Erythroblast (primary cell): ENCODE measurements around the gene AP5Z1.
"Not testable (repeated sequence)": the region's sequence is repeated elsewhere in the genome, so short reads cannot be mapped to it uniquely, and the experiment has no call there.

Experiments used
- DNase-seq, 2 experiments: peaks; one replicate each; lab custom pipeline; 2025; lab: John Stamatoyannopoulos, UW
- GATA1 ChIP-seq: IDR thresholded peaks from 2 replicates; pipeline ENCODE4 v1.6.1; 2011; ENCODE audit warnings: low read depth, mild to moderate bottlenecking, control low read depth, low read length, moderate library complexity
- POLR2A ChIP-seq: IDR thresholded peaks from 2 replicates; pipeline ENCODE4 v1.6.1; 2011; ENCODE audit warnings: mild to moderate bottlenecking, low read length

The AP5Z1 gene

DNA sequence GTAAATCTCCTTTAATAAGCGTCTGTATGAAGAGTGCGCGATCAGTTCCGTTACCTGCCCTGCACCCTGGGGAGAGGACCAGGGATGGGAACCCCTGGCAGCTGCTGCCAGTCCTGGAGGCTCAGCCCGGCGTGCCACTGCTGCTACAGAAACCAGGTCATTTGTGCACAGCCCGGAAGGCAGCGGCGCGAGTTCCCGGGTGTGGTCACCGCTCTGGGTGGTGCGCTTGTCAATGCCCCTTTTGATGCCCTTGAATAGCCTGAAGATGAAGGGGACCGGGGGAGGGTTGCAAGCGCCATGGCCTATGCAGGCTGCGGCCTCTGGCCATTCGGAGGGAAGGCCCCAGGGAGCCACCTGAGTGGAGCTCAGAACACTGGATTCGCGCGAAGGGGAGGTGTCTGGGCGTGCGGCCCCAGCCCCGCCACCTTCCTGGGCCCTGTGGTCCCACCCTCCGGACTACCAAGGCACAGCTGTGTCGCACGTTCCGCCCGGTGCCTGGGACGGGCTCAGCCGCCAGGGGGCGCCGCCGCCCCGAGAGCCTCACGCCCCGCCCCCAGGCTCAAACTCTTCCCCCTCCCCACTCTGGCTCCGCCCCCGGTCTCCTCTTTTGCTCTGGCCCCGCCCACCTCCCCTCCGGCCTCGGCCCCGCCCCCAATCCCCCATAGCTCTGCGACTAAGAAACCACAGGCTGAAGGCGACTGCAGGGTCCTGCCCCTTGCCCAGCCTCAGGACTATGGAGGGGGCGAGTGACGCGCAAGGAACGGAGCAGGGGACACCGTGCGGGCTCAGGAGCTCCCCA is 16.5 kb downstream of the AP5Z1 start:
- peak; percentile 81 to 88 for DNase-seq
- TF ChIP-seq GATA1 = no peak
- no peak for TF ChIP-seq POLR2A

DNA sequence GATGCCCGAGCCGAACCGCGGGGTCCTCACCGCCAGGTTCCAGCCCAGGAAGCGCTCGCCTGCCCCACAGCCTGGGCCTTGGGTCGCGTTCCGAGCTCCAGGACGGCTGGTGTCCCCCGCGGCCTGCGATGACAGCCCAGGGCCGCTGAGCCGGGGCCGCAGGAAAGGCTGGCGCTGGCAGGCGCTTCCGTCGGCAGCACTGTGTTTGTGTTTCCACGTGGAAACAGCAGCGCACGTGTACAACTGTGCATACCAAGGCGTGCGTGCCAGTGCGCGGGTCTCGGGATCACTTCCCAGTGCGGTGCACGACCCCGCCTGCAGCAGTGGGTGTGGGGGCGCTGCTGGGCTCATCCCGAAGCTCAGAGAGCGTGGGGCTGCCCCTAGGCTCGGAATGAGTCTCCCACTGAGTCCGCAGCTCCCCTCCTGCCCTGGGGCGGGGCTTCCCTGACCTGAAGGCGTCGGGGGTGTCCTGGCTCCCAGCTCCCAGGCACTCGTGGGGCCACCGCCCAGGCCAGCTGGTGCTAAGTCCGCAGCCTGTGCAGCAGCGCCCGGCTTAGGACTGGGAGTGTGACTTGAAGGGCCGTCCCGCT is 17.2 kb downstream of the AP5Z1 start:
- no peak for DNase-seq
- TF ChIP-seq POLR2A = no peak
- TF ChIP-seq GATA1 = no peak

DNA sequence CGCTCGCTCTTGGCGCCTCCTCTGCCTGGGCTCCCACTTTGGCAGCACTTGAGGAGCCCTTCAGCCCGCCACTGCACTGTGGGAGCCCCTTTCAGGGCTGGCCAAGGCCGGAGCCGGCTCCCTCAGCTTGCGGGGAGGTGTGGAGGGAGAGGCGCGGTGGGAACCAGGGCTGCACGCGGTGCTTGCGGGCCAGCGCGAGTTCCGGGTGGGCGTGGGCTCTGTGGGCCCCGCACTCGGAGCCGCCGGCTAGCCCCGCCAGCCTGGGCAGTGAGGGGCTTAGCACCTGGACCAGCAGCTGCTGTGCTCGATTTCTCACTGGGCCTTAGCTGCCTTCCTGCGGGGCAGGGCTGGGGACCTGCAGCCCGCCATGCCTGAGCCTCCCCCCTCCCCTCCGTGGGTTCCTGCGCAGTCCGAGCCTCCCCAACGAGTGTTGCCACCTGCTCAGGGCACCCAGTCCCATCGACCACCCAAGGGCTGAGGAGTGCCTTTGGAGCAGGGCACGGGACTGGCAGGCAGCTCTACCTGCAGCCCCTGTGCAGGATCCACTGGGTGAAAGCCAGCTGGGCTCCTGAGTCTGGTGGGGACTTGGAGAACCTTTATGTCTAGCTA is 18.1 kb downstream of the AP5Z1 start:
- DNase-seq = not testable (repeated sequence)

DNA sequence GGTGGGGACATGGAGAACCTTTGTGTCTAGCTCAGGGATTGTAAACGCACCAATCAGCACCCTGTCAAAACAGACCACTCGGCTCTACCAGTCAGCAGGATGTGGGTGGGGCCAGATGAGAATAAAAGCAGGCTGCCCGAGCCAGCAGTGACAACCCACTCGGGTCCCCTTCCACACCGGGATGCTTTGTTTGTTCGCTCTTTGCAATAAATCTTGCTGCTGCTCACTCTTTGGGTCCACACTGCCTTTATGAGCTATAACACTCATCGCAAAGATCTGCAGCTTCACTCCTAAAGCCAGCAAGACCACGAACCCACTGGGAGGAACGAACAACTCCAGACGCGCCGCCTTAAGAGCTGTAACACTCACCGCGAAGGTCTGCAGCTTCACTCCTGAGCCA is 18.7 kb downstream of the AP5Z1 start:
- DNase-seq = not testable (repeated sequence)

DNA sequence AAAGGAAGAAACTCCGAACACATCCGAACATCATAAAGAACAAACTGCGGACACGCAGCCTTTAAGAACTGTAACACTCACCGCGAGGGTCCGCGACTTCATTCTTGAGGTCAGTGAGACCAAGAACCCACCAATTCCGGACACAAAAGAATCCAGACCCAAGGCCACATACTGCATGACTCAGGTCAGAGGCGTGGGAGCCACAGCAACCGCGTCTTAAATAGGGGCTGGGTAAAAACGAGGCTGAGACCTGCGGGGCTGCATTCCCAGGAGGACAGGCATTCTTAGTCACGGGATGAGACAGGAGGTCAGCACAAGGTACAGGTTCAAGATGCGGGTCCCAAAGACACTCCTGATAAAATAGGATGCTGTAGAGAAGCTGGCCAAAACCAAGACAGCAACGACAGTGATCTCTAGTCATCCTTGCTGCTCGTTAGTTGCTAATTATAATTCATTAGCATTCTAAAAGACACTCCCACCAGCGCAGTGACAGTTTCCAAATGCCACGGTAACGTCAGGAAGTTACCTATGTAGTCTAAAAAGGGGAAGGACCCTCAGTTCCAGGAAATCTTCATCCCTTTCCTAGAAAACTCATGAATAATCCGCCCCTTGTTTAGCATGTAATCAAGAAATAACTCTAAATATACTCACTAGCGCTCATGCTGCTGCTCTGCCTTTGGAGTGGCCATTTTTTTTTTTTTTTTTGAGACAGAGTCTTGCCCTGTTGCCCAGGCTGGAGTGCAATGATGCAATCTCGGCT is 19.3 kb downstream of the AP5Z1 start:
- no peak for TF ChIP-seq GATA1
- no peak for DNase-seq

DNA sequence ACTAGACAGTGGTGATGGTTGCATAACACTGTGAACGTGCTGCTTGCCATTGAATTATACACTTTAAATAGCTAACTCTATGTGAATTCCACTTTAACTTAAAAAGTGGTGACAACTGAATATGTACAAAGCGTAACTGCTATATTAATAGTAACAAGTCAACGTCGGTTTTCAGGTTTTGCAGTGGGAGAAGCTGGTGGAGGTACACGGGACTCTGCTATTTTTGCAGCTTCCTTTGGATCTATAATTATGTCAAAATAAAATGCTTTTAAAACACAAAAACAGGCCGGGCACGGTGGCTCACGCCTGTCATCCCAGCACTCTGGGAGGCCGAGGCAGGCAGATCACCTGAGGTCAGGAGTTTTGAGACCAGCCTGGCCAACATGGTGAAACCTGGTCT is 21.0 kb downstream of the AP5Z1 start:
- no peak for DNase-seq
- no peak for TF ChIP-seq POLR2A
- no peak for TF ChIP-seq GATA1

DNA sequence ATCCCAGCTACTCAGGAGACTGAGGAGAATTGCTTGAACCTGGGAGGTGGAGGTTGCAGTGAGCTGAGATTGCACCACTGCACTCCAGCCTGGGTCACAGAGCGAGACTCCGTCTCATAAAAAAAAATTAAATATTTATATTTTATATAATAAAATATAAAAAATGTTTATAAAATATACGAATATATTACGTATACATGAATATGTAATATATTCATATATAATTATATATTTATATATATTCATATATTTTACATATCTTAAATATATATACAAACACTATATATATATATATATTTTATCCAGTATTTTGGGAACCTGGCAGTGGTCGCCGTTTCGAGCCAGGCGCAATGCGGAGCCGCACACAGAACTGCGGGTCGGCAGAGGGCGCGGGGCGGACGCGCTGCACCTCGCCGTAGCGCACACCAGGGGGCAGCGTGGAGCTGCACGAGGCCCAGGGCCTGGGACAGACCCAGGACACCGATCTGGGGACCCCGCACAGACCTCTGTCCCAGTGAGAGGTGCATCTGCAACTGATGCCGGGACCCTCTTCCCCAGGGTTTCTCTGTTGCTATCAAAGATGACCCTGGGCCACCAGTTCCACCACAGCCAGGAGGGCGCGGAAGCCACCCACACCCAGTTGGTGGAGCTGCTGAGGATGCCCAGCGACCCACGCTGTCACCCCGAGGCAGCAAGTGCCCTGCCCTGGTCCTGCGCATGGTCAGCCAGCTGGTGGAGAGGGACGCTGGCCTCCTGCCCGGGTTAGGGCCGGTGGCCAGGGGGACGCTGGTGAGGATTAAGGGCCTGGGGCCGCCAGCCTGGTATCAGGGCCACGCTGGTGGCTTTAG is 22.7 kb downstream of the AP5Z1 start:
- TF ChIP-seq POLR2A (no peak), GATA1 (no peak)
- DNase-seq = peak; percentile 66 to 78

DNA sequence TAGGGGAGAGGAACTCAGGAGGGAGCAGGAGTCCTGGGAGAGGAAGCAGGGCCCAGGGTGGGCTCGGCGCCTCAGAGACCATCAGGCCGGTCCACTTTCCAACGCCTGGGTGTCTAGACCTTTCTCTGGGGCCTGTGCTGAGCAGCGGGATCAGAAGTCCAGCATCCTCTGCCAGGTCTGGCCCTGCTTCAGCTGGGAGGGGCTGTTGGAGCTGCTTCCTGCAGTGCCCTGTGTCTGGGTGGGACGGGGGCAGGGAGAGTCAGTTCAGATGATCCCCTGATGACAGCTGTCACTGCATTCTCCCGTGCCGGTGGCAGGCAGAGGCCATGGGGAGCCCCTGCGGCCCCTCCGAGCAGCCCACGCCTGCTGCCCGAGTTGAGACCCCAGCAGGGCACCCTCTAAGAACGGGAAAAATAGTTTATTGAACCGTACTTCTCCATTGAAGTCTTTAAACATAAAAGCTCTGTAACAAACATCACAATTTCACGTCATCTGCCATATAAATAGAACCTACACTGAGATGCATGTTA is 23.3 kb downstream of the AP5Z1 start:
- TF ChIP-seq GATA1 (no peak), POLR2A (no peak)
- no peak for DNase-seq

DNA sequence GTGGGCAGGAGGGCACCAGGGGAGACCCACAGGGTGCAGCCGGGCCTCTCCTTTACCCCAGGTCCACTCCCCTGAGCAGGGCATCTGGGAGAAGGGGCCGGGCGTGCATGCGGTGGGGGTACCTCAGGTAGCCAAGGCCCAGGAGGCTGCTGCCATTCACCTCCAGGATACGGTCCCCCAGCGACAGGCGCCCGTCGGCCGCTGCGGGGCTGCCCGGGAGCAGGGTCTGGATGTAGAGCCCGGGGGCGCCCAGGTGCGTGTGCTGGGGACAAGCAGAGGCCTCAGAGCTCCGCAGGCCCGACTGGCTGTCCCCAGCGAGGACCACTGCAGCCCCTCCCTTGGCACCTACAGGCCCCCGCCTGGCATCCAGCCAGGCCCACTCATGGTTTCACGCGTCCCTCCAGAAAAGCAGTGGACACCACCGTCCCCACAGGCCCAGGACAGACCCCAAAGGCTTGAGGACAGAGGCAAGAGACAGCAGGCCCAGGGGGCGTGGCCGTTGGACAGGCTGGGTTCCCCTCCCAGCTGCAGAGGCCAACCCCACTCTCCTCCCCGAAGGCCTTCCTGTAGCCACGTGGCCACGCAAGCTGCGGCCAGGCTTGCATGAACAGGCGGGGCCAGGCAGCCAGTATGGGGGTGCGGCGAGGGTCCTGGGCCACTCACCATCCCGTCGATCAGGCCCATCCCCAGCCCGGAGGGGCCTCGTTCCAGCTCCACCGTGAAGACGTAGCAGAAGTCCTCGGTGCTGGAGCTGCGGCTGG is 24.3 kb downstream of the AP5Z1 start:
- peak in 1 of 2 experiments; percentile 20 for DNase-seq
- TF ChIP-seq GATA1 (no peak), POLR2A (no peak)

DNA sequence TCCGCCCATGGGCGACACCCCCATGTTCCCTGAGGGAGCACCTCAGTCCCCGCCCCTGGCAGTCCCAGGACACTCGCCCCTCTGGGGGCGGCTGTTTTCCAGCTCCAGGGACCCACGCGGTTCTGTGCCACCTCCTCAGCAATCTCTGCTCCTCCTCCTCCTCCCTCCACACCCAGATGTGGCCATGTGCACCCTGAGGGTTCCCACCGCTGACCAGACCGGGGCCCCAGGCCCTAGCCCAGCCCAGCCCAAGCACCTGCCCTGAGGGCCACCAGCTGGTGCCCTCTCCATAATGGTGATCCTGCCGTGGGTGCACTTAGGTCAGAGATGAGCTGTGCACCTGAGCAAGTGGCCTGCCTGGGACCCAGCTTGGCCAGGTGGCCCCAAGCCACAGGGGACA is 25.1 kb downstream of the AP5Z1 start:
- no peak for TF ChIP-seq POLR2A
- DNase-seq = no peak

DNA sequence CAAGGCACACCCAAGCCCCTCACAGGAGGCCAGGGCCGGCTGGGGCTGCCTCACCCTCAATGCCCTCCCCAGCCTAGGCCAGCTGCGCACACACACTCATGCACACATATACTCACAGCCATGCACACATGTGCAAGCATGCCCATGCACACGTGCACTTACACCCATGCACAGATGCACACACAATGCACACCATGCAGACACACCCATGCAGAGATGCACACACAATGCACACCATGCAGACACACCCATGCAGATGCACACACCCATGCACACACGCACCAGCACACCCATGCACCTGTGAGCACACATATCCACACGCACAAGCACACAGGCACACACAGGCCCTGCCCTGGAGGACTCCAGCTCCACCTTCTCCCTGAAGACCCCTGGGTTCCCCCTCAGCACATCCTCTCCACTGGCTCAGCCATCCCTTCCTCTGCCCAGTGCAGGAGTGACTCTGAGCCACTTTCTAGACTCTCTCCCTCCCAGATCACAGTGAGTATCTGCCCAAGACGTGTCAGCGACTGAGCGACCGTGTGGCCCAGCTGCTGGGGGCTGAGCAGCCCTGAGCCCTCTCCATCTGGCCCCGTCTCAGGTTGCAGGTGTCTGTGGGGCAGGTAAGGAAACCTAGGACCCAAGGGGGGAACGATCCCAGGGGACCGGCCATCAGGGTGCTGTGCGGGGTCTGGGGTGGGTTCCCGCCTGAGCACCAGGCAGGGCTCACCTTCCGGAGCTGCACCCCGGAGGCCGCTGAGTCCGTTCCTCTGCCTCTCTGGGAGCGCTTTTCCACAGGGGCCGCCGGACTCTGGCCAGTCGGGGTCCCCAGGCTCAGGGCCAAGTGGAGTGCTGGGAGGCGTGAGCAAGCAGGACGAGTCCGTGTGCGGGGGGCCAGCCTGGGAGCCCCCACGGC is 25.8 kb downstream of the AP5Z1 start:
- DNase-seq = no peak
- no peak for TF ChIP-seq POLR2A
- TF ChIP-seq GATA1 = no peak

DNA sequence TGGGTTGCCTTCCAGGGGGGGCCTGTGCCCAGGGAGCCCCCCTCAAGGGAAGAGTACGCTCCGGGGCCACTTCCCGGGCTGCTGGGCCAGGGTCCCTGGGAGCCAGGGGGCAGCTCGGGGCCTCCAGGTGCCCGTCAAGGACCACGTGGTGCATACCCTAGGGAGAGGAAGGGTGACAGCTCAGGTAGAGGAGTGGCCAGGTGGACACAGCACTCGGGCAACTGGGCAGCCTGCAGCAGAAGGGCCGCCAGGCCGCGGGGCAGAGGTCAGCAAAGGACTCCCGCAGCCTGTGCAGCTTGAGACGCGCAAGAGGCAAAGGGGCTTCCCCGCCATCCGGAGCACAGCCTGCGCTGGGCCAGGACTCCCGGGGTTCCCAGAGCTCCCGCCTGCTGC is 26.4 kb downstream of the AP5Z1 start:
- no peak for TF ChIP-seq POLR2A
- TF ChIP-seq GATA1 = no peak

DNA sequence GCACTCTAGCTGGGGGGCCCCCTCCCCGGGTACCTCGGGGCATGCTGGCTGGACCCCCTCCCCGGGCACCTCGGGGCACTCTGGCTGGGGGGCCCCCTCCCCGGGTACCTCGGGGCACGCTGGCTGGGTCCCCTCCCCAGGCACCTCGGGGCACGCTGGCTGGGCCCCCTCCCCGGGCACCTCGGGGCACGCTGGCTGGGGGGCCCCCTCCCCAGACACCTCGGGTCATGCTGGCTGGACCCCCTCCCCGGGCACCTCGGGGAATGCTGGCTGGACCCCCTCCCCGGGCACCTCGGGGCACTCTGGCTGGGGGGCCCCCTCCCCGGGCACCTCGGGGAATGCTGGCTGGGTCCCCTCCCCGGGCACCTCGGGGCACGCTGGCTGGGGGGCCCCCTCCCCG is 27.2 kb downstream of the AP5Z1 start:
- not testable (repeated sequence) for DNase-seq

More for the DNA sequence above, 26.4 kb downstream of the AP5Z1 start:
- no peak for DNase-seq
